ENCODE measurements around the gene AIPL1.

Gene AIPL1

DNA sequence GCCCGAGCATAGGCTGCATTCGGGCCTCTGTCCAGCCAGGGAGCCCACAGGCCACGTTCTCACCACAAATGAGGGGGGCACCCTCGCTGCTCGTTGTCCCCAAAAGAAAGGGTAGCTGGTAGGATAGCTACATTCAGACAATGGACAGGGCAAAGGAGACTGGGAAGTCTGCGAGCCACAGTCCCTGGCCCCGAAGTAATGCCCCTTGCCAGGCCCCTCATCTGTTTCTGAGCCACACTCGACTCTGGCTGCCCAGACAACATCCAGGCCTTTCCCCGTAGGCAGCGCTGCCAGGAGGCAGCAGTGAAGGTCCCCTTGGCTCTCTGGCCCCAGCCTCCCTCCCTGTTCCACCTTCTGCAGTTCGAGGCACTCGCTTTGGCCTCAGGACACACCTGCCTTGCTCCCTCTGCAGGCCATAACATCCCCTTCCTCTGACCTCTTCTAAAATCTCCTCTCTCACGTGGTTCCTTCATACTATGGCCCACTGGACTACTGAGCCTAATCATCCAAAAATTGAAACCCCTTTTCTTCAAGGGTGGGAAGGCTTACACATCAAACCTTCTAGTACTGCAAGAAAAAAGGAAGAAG is 12.2 kb downstream of the AIPL1 start:
- no peak for DNase-seq (ENCODE audit: low spot score)
- TF ChIP-seq, protein P1, sequence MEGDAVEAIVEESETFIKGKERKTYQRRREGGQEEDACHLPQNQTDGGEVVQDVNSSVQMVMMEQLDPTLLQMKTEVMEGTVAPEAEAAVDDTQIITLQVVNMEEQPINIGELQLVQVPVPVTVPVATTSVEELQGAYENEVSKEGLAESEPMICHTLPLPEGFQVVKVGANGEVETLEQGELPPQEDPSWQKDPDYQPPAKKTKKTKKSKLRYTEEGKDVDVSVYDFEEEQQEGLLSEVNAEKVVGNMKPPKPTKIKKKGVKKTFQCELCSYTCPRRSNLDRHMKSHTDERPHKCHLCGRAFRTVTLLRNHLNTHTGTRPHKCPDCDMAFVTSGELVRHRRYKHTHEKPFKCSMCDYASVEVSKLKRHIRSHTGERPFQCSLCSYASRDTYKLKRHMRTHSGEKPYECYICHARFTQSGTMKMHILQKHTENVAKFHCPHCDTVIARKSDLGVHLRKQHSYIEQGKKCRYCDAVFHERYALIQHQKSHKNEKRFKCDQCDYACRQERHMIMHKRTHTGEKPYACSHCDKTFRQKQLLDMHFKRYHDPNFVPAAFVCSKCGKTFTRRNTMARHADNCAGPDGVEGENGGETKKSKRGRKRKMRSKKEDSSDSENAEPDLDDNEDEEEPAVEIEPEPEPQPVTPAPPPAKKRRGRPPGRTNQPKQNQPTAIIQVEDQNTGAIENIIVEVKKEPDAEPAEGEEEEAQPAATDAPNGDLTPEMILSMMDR (IDR thresholded peaks at IDR 0.05; ENCODE audit: extremely low read depth, missing control alignments) = no peak

DNA sequence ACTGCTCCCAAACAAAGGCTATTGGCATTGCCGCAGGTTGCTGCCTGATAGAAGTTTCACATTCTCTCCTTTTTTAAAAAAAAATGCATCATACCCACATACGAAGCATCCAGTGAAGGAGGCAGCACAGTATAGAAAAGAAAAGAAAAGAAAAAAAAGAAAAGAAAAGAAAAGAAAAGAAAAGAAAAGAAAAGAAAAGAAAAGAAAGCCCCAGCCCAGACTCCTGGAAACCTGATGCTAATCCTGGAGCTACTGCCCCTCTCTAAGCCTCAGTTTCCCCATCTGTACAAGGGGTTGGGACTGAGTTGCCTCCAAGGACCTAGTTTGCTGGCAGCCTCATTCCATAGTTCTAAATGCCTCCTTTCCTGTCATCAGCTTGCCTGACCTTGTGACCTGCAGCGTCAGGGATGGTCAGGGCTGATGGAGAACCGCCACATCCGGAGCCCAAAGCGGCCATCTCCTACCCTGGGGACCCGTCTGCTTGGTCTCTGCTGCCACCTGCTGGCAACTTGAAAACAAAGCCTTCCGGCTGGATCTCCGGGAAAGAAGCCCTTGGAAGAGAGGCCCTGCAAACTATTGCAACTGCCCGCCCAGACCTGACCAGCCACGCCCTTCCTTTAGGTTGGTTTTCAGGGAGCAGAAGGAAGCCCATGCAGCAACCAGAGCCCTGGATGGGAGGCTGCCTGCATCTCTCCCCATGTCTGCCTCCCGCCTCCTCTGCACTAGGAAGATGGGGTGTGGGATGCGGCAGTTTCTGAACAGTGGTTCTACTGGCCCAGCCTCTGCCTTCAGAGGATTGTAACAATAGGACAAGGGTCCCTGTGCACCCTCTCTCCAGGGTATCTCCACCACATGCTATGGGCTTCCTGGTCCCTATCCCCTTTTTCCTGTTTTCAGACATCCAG is 13.0 kb downstream of the AIPL1 start:
- peak; percentile 89 for DNase-seq (ENCODE audit: low spot score)
- TF ChIP-seq, protein P1 (IDR thresholded peaks at IDR 0.05; ENCODE audit: extremely low read depth, missing control alignments) = peak; percentile 64

DNA sequence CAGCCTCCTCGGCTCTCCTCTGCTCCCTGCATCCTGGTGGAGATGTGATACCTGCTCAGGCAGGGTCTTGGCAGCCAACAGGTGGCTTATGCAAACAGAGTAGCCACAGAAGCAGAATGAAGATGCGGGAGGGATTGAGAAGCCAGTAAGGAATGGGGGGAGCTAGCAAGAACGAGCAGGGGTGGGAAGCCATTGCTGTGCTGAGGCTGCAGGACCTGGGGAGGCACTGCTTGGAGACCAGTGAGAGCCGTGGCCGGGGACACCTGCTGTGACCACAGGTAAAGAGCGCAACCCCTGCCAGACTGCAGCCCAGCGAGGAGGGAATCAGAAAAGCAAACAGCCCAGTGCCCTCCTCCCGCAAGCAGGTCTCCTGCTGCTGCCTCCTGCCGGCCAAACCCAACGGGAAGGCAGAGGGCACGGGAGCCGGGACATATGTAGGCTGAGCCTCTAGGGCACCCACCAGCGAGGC is 14.7 kb downstream of the AIPL1 start:
- no peak for DNase-seq (ENCODE audit: low spot score)
- TF ChIP-seq, protein P1 (IDR thresholded peaks at IDR 0.05; ENCODE audit: extremely low read depth, missing control alignments) = no peak

DNA sequence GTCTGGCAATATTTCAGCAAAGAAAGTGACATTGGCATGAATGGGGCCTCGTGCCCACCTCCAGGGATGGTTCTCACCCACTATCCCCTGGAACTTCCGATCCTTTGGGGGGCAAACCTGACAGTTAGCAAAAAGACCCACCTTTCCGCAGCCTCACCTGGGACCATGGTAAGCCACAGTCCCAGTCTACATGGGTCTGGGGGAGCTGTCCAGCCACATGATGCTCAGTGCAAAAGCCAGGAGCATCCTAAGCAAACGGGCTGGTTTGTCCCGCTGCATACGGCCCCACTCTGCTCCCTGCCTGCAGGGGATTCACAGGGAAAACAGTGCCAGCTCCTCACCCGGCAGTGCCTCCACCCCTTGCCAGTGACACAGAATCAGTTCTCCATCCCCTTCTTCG is 19.3 kb downstream of the AIPL1 start:
- TF ChIP-seq, protein P1 (IDR thresholded peaks at IDR 0.05; ENCODE audit: extremely low read depth, missing control alignments) = no peak
- no peak for DNase-seq (ENCODE audit: low spot score)

DNA sequence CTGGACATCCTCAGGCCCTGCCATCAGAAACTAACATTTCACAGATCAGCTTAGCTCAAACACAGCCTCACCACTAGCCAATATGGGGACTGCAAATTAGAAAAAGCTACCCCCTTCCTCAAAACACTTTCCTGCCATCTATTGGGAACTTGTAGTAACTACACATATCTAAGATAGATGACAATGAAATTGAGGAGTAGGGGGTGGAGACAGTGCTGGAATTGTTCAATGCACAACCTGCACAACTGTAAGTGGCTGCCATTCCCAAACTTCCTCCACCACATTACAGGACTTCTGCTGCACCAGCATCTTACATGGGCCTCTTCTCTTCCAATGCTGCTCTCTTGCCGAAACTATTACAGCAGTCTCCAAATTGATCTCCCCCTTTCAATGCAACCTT is 21.9 kb downstream of the AIPL1 start:
- peak; percentile 55 for DNase-seq (ENCODE audit: low spot score)
- TF ChIP-seq, protein P1 (IDR thresholded peaks at IDR 0.05; ENCODE audit: extremely low read depth, missing control alignments) = peak; percentile 8

DNA sequence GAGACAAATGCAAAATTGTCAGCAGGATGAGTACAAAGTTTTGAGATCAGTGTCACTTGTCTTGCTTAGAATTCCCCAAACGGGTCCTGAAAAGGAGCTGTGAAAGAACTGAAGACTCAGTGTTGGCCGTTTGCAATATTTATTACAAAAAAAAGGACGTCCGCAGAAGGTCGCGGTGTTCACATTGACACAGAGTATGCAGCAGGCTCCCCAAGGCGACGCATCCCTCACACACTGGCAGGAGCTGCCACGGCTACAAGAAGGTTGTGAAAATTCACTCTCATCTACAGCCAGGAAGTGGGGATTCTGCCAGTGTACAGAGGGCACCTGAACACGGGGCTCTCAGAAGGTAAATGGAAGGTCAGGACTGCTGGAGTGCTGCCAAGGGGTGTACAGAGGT is 26.2 kb downstream of the AIPL1 start:
- TF ChIP-seq, protein P1 (IDR thresholded peaks at IDR 0.05; ENCODE audit: extremely low read depth, missing control alignments) = no peak
- no peak for DNase-seq (ENCODE audit: low spot score)

DNA sequence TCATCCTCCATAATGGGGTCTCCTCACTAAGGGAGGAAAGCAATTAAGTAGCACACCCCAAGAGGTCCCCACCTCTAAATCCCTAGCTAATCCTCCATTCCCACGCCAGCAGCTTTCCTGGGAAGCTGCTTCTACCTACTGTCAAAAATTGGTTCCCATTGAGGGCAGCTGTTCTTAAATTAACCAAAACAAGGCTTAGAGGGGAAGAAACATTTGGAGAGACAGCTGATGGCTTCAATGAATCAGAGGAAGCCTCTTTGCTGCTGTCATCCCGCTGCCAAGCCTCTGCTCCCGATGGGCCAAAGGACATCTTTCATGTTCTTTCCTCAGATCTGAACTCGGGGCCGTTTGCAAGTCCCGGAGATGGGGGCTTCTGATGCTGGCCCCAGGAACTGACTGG is 26.6 kb downstream of the AIPL1 start:
- no peak for DNase-seq (ENCODE audit: low spot score)
- TF ChIP-seq, protein P1 (IDR thresholded peaks at IDR 0.05; ENCODE audit: extremely low read depth, missing control alignments) = no peak
